Endothelial cell of umbilical vein (primary cell): ENCODE results near the gene SCAANT1. TPM values are rescaled to one million over a fixed set of nuclear protein-coding genes. Genes with fewer than 3 reads are reported as not detected.

ENCODE experiments used
- BruUV-seq: library from RNA; stranded (reverse); fragments of 400-500 nt; replicated peaks from 2 replicates; lab custom pipeline; 2021; lab: Mats Ljungman, UMichigan
- CTCF ChIA-PET: fragments of 300-600, 350-600 bp; sonication (Branson Sonifier 250); formaldehyde crosslinking; loops from one replicate; lab custom pipeline; 2021; ENCODE audit warnings: antibody characterized with exemption, inconsistent platforms; lab: Charles Lee
- POLR2A ChIA-PET: fragments of 300-600, 350-600 bp; sonication (Branson Sonifier 250); formaldehyde crosslinking; loops from one replicate; lab custom pipeline; 2021; ENCODE audit warnings: antibody characterized with exemption, inconsistent platforms; lab: Charles Lee
- DNase-seq: peaks from one replicate; pipeline ENCODE4 v3.0.0-alpha.2; 2011; ENCODE audit warnings: low read depth, low spot score
- FAIRE-seq: peaks from 2 replicates; lab custom pipeline; 2011; peaks lifted over from hg19 to GRCh38; lab: Jason Lieb, UNC
- H2AFZ ChIP-seq: 2 replicates; pipeline ENCODE4 v1.6.0; 2012; ENCODE audit warnings: low read depth, low read length, control low read depth, inconsistent platforms
- H3K27ac ChIP-seq: 2 replicates; pipeline ENCODE4 v1.5.1; 2011; ENCODE audit warnings: low read depth, mild to moderate bottlenecking, control low read depth, low read length, moderate library complexity; ENCODE audit not compliant: insufficient read depth
- H3K27me3 ChIP-seq, 2 experiments: 2 replicates each; pipeline versions ENCODE4 v1.6.0 to v1.6.1; 2011; ENCODE audit warnings: low read length in 2 of 2, mixed read lengths in 1 of 2; ENCODE audit not compliant: control insufficient read depth in 2 of 2, insufficient read depth in 2 of 2
- H3K36me3 ChIP-seq, 2 experiments: 2 replicates in 1 of 2; 3 replicates in 1 of 2; pipeline ENCODE4 v1.5.1; 2011; ENCODE audit warnings: low read length in 2 of 2, mild to moderate bottlenecking in 1 of 2, moderate library complexity in 1 of 2; ENCODE audit not compliant: control insufficient read depth in 2 of 2, insufficient read depth in 2 of 2; ENCODE audit errors: extremely low read depth in 1 of 2
- H3K4me1 ChIP-seq: 3 replicates; pipeline ENCODE4 v1.5.1; 2011; ENCODE audit warnings: mild to moderate bottlenecking, low read length; ENCODE audit not compliant: control insufficient read depth, insufficient read depth; ENCODE audit errors: extremely low read depth
- H3K4me2 ChIP-seq: 2 replicates; pipeline ENCODE4 v1.6.1; 2011; ENCODE audit warnings: low read length, control low read depth, mixed read lengths; ENCODE audit not compliant: insufficient read depth
- H3K4me3 ChIP-seq, 3 experiments: fragments of 200-600 bp in 1 of 3; sonication (generic), shearing (Covaris generic) in 1 of 3; replicated peaks in 1 of 3; 2 replicates each; pipeline ENCODE4 v1.5.1; 2011 to 2016; ENCODE audit warnings: control low read depth in 3 of 3, low read length in 3 of 3, mild to moderate bottlenecking in 2 of 3, inconsistent platforms in 1 of 3, low read depth in 1 of 3, moderate library complexity in 1 of 3; ENCODE audit not compliant: insufficient read depth in 1 of 3
- H3K79me2 ChIP-seq: 2 replicates; pipeline ENCODE4 v1.6.0; 2012; ENCODE audit warnings: low read length, inconsistent platforms; ENCODE audit not compliant: control insufficient read depth, insufficient read depth
- H3K9ac ChIP-seq: replicated peaks from 2 replicates; pipeline ENCODE3; 2011; ENCODE audit warnings: low read length, control low read depth; ENCODE audit not compliant: insufficient read depth; ENCODE audit errors: extremely low read depth
- H3K9me1 ChIP-seq: replicated peaks from 3 replicates; pipeline ENCODE4 v1.6.0; 2011; ENCODE audit warnings: mild to moderate bottlenecking, low read length; ENCODE audit not compliant: control insufficient read depth, insufficient read depth; ENCODE audit errors: extremely low read depth
- H3K9me3 ChIP-seq: replicated peaks from 2 replicates; pipeline ENCODE4 v1.5.1; 2012; ENCODE audit warnings: low read length, inconsistent platforms; ENCODE audit not compliant: control insufficient read depth, insufficient read depth
- H4K20me1 ChIP-seq: replicated peaks from 2 replicates; pipeline ENCODE3; 2011; ENCODE audit warnings: mild to moderate bottlenecking, low read length; ENCODE audit not compliant: control insufficient read depth, insufficient read depth; ENCODE audit errors: extremely low read depth
- EZH2 ChIP-seq: IDR thresholded peaks from 2 replicates; pipeline ENCODE4 v1.6.1; 2012; ENCODE audit warnings: borderline replicate concordance, low read depth, mild to moderate bottlenecking, moderate library complexity, low read length, inconsistent platforms; ENCODE audit not compliant: severe bottlenecking
- FOS ChIP-seq: IDR thresholded peaks from 2 replicates; pipeline ENCODE4 v1.6.1; 2011; ENCODE audit warnings: mild to moderate bottlenecking, low read length, moderate library complexity, borderline replicate concordance; ENCODE audit not compliant: insufficient read depth
- GATA2 ChIP-seq: IDR thresholded peaks from 2 replicates; pipeline ENCODE4 v1.7.0; 2011; ENCODE audit warnings: low read depth, mild to moderate bottlenecking, moderate library complexity, mixed read lengths, low read length; ENCODE audit not compliant: insufficient read length, insufficient read depth
- JUN ChIP-seq: IDR thresholded peaks from 2 replicates; pipeline ENCODE4 v1.6.1; 2011; ENCODE audit warnings: borderline replicate concordance, low read depth; ENCODE audit not compliant: insufficient read length, insufficient read depth
- MYC ChIP-seq: IDR thresholded peaks from one replicate; pipeline ENCODE4 v1.6.1; 2011; ENCODE audit warnings: mild to moderate bottlenecking, low read depth, low read length
- POLR2A ChIP-seq: IDR thresholded peaks from 2 replicates; pipeline ENCODE4 v1.6.1; 2012; ENCODE audit warnings: low read depth, mild to moderate bottlenecking, control low read depth, low read length
- POLR2AphosphoS5 ChIP-seq: IDR thresholded peaks from 2 replicates; pipeline ENCODE4 v1.6.1; 2012; ENCODE audit warnings: low read depth, mild to moderate bottlenecking, control low read depth, low read length, moderate library complexity; ENCODE audit not compliant: insufficient read depth
- dilution Hi-C: fragments of 300-500 bp; cut with MboI; formaldehyde crosslinking; loops from one replicate; pipeline ENCODE4 v1.15.0; 2019; ENCODE audit warnings: low sequenced_read_pairs; ENCODE audit not compliant: extremely low pct_ligation_motif_present
- intact Hi-C: fragments of 100-400 bp; cut with micrococcal nuclease; formaldehyde crosslinking; loops from one replicate; pipeline ENCODE4 v1.10.0; 2022
- polyA plus RNA-seq, 4 experiments: library from polyadenylated mRNA; depleted of rRNA in 3 of 4; stranded (reverse) in 3 of 4; unstranded in 1 of 4; fragments of >200 nt; gene quantifications; 2 replicates each; pipeline versions ENCODE4 v1.2.1 to v1.2.3, GENCODE V29; 2011 to 2012; ENCODE audit warnings: missing spikeins in 1 of 4
- total RNA-seq: library from RNA; stranded (reverse); gene quantifications from 2 replicates; pipeline ENCODE4 v1.2.3, GENCODE V29; 2021
- TF ChIP-seq, protein P1 (sequence below), 2 donors: IDR thresholded peaks; 1 replicate in 1 of 2; 2 replicates in 1 of 2; pipeline ENCODE4 v1.5.1; 2011; ENCODE audit warnings: low read length in 2 of 2, mild to moderate bottlenecking in 2 of 2, moderate library complexity in 2 of 2, control low read depth in 1 of 2, inconsistent platforms in 1 of 2, low read depth in 1 of 2; ENCODE audit not compliant: insufficient read depth in 1 of 2; ENCODE audit errors: extremely low read depth in 1 of 2
- TF ChIP-seq, protein P2 (sequence below): IDR thresholded peaks from 2 replicates; pipeline ENCODE4 v1.6.1; 2011; ENCODE audit not compliant: insufficient read depth, insufficient read length

The SCAANT1 gene
- total and polyA plus RNA-seq, 2 donors (not counting 3 experiments of a cell fraction or from before 2014, with no cell fraction given) = not detected

- ChIA-PET POLR2A (no interaction called here), CTCF (interaction anchor here (1.0 kb wide), 1 partner anchor 119 kb away, joined by 3 read pairs; no protein-coding TSS in a partner anchor)
- Histone ChIP-seq H3K9me3 (no peaks in the 10 kb centered on the region), H3K4me3 (no peak overlapping the region), H3K9me1 (no peaks in the 10 kb centered on the region), H3K4me1 (peaks cover 2% of the 10 kb centered on the region), H3K79me2 (peaks cover 62% of the 10 kb centered on the region), H2AFZ (no peak overlapping the region), H3K27me3 (no peaks in the 10 kb centered on the region), H3K36me3 (no peaks in the 10 kb centered on the region), H3K27ac (no peak overlapping the region), H4K20me1 (peaks cover 5% of the 10 kb centered on the region), H3K4me2 (no peak overlapping the region), H3K9ac (no peak overlapping the region)
- intact Hi-C loops (no loop called here), dilution Hi-C loops (no loop called here)
- FAIRE-seq = no peak
- DNase-seq = no peak
- TF ChIP-seq, protein P1, sequence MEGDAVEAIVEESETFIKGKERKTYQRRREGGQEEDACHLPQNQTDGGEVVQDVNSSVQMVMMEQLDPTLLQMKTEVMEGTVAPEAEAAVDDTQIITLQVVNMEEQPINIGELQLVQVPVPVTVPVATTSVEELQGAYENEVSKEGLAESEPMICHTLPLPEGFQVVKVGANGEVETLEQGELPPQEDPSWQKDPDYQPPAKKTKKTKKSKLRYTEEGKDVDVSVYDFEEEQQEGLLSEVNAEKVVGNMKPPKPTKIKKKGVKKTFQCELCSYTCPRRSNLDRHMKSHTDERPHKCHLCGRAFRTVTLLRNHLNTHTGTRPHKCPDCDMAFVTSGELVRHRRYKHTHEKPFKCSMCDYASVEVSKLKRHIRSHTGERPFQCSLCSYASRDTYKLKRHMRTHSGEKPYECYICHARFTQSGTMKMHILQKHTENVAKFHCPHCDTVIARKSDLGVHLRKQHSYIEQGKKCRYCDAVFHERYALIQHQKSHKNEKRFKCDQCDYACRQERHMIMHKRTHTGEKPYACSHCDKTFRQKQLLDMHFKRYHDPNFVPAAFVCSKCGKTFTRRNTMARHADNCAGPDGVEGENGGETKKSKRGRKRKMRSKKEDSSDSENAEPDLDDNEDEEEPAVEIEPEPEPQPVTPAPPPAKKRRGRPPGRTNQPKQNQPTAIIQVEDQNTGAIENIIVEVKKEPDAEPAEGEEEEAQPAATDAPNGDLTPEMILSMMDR (IDR thresholded peaks at IDR 0.05; ENCODE audit: extremely low read depth in 1 of 2, insufficient read depth in 1 of 2, low read depth in 1 of 2, low read length in 2 of 2) = no peak
- TF ChIP-seq MYC (no peak), FOS (no peak), POLR2A (no peak), JUN (no peak), GATA2 (no peak), EZH2 (no peak), POLR2AphosphoS5 (no peak)
- TF ChIP-seq, protein P2, sequence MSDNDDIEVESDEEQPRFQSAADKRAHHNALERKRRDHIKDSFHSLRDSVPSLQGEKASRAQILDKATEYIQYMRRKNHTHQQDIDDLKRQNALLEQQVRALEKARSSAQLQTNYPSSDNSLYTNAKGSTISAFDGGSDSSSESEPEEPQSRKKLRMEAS = no peak
- BruUV-seq = no TSS peak
Observed at GRCh38 chr3:63874769-63875168, 37.4 kb downstream of the SCAANT1 start.
